ENCODE data around the gene MMAB.

MMAB gene

GRCh38 chr12:109601557-109601956 lies 28.3 kb upstream of the MMAB start:
- DNase-seq = no peak

GRCh38 chr12:109600995-109601394 lies 27.7 kb upstream of the MMAB start:
- DNase-seq = no peak

GRCh38 chr12:109600481-109600880 lies 27.2 kb upstream of the MMAB start:
- no peak for DNase-seq

- DNase-seq = no peak
Measured at GRCh38 chr12:109599087-109599486, 25.8 kb upstream of the MMAB start.

GRCh38 chr12:109598428-109598854 lies 25.1 kb upstream of the MMAB start:
- DNase-seq = no peak

- peak in 3 of 4 experiments; percentile 27 to 47 (median 37) for DNase-seq
Measured at GRCh38 chr12:109597795-109598427, 24.6 kb upstream of the MMAB start.

GRCh38 chr12:109597414-109597794 lies 24.1 kb upstream of the MMAB start:
- DNase-seq = no peak

GRCh38 chr12:109596418-109597244 lies 23.3 kb upstream of the MMAB start:
- no peak for DNase-seq

- no peak for DNase-seq
Measured at GRCh38 chr12:109595321-109595902, 22.1 kb upstream of the MMAB start.

- no peak for DNase-seq
Measured at GRCh38 chr12:109594556-109595317, 21.4 kb upstream of the MMAB start.

- DNase-seq = no peak
Measured at GRCh38 chr12:109592905-109593272, 19.6 kb upstream of the MMAB start.

- no peak for DNase-seq
Measured at GRCh38 chr12:109592195-109592904, 19.0 kb upstream of the MMAB start.

- DNase-seq = no peak
Measured at GRCh38 chr12:109591041-109591440, 17.7 kb upstream of the MMAB start.

- DNase-seq = no peak
Measured at GRCh38 chr12:109590566-109590965, 17.3 kb upstream of the MMAB start.

- no peak for DNase-seq
Measured at GRCh38 chr12:109589691-109590245, 16.5 kb upstream of the MMAB start.

- no peak for DNase-seq
Measured at GRCh38 chr12:109589240-109589590, 15.9 kb upstream of the MMAB start.

- no peak for DNase-seq
Measured at GRCh38 chr12:109588461-109589239, 15.3 kb upstream of the MMAB start.

GRCh38 chr12:109587921-109588320 lies 14.6 kb upstream of the MMAB start:
- no peak for DNase-seq

- DNase-seq = no peak
Measured at GRCh38 chr12:109586385-109587296, 13.3 kb upstream of the MMAB start.

GRCh38 chr12:109583733-109584132 lies 10.4 kb upstream of the MMAB start:
- no peak for DNase-seq

- no peak for DNase-seq
Measured at GRCh38 chr12:109582636-109583035, 9.3 kb upstream of the MMAB start.
